Vagina (tissue), 2 donors: ENCODE measurements around the gene PDGFRA. TPM values are rescaled to one million over a fixed set of nuclear protein-coding genes. Genes with fewer than 3 reads are reported as not detected.

Experiments used
- DNase-seq, 2 donors: peaks; one replicate each; pipeline ENCODE4 v3.0.0-alpha.2; 2017; ENCODE audit errors: extremely low spot score in 2 of 2
- H3K27ac ChIP-seq: fragments of 200-600 bp; sonication (generic); one replicate; pipeline ENCODE4 v1.5.1; 2019
- H3K27me3 ChIP-seq: fragments of 200-600 bp; sonication (generic); one replicate; pipeline ENCODE4 v1.5.1; 2019
- H3K36me3 ChIP-seq, 2 donors: fragments of 200-600 bp; sonication (generic); one replicate each; pipeline ENCODE4 v1.5.1; 2017 to 2019
- H3K4me1 ChIP-seq: fragments of 200-600 bp; sonication (generic); one replicate; pipeline ENCODE4 v1.5.1; 2019
- H3K4me3 ChIP-seq, 2 donors: fragments of 200-600 bp; sonication (generic); 1 replicate in 1 of 2; 2 replicates in 1 of 2; pipeline ENCODE4 v1.5.1; 2016 to 2019
- H3K9me3 ChIP-seq: fragments of 200-600 bp; sonication (generic); one replicate; pipeline ENCODE4 v1.5.1; 2019
- CTCF ChIP-seq, 3 experiments: fragments of 450-650 bp in 2 of 3; fragments of 200-600 bp in 1 of 3; sonication (generic) in 1 of 3; IDR thresholded peaks; one replicate each; pipeline ENCODE4 v1.5.1; 2017 to 2019; ENCODE audit warnings: antibody characterized with exemption in 3 of 3, mild to moderate bottlenecking in 2 of 3, moderate library complexity in 2 of 3
- POLR2A ChIP-seq, 2 donors: fragments of 450-650 bp; IDR thresholded peaks; one replicate each; pipeline ENCODE4 v1.6.1; 2017; ENCODE audit warnings: antibody characterized with exemption in 2 of 2, mild to moderate bottlenecking in 2 of 2, moderate library complexity in 2 of 2
- POLR2AphosphoS5 ChIP-seq, 2 donors: sonication (generic); formaldehyde crosslinking; IDR thresholded peaks; one replicate each; pipeline ENCODE4 v1.9.0; 2017; ENCODE audit warnings: antibody characterized with exemption in 2 of 2, mild to moderate bottlenecking in 2 of 2, low read depth in 1 of 2; ENCODE audit not compliant: insufficient read depth in 1 of 2
- intact Hi-C: fragments of 100-400 bp; cut with DNase I; formaldehyde crosslinking; loops from one replicate; pipeline ENCODE4 v1.15.1; 2023
- total RNA-seq: library from RNA; depleted of rRNA; stranded (reverse); fragments of >200 nt; gene quantifications from one replicate; pipeline ENCODE4 v1.2.3, GENCODE V29; 2016

Gene PDGFRA
- total RNA-seq = 141 TPM

GRCh38 chr4:54228961-54229501 lies at the start of gene PDGFRA:
PDGFRA (plus strand) TSS chr4:54229293; CDS start chr4:54258769, 29,476 bp downstream.
- intact Hi-C loops = loop anchor here (10.0 kb wide), 1 partner anchor 1854 kb away; no protein-coding TSS in a partner anchor
- H3K36me3 ChIP-seq = no peaks in the 10 kb centered on the region
- DNase-seq = peak in 1 of 2 donors; percentile 94
- peak within 1 kb of the TSS; percentile 87 for H3K27ac ChIP-seq
- peak within 1 kb of the TSS; percentile 56 to 65 for H3K4me3 ChIP-seq
- no peaks in the 10 kb centered on the region for H3K9me3 ChIP-seq
- peaks cover 19% of the 10 kb centered on the region for H3K27me3 ChIP-seq
- peak in 1 of 2 donors; percentile 51 for TF ChIP-seq POLR2A (IDR thresholded peaks at IDR 0.05)
- no peak for TF ChIP-seq CTCF (IDR thresholded peaks at IDR 0.05)
- peaks cover 65% of the 10 kb centered on the region for H3K4me1 ChIP-seq

GRCh38 chr4:54184581-54184980 lies 44.5 kb upstream of the PDGFRA start:
- intact Hi-C loops = no loop called here
- TF ChIP-seq CTCF (IDR thresholded peaks at IDR 0.05) = no peak
- no peak for TF ChIP-seq POLR2AphosphoS5 (IDR thresholded peaks at IDR 0.05; ENCODE audit: insufficient read depth in 1 of 2, low read depth in 1 of 2)
- no peak for TF ChIP-seq POLR2A (IDR thresholded peaks at IDR 0.05)

GRCh38 chr4:54185044-54185780 lies 43.9 kb upstream of the PDGFRA start:
- TF ChIP-seq POLR2A (IDR thresholded peaks at IDR 0.05) (no peak), POLR2AphosphoS5 (IDR thresholded peaks at IDR 0.05; ENCODE audit: insufficient read depth in 1 of 2, low read depth in 1 of 2) (no peak), CTCF (IDR thresholded peaks at IDR 0.05) (no peak)
- Histone ChIP-seq H3K9me3 (no peaks in the 10 kb centered on the region), H3K27me3 (no peaks in the 10 kb centered on the region), H3K4me3 (no peak overlapping the region), H3K36me3 (no peaks in the 10 kb centered on the region), H3K4me1 (no peaks in the 10 kb centered on the region), H3K27ac (no peak overlapping the region)
- intact Hi-C loops = no loop called here
- no peak for DNase-seq

More at GRCh38 chr4:54184581-54184980, 44.5 kb upstream of the PDGFRA start:
- Histone ChIP-seq H3K9me3 (no peaks in the 10 kb centered on the region), H3K27ac (no peak overlapping the region), H3K4me1 (no peaks in the 10 kb centered on the region), H3K27me3 (no peaks in the 10 kb centered on the region), H3K36me3 (no peaks in the 10 kb centered on the region), H3K4me3 (no peak overlapping the region)
- no peak for DNase-seq

- TF ChIP-seq CTCF (IDR thresholded peaks at IDR 0.05) (no peak), POLR2A (IDR thresholded peaks at IDR 0.05) (no peak), POLR2AphosphoS5 (IDR thresholded peaks at IDR 0.05; ENCODE audit: insufficient read depth in 1 of 2, low read depth in 1 of 2) (no peak)
- intact Hi-C loops = no loop called here
- no peak for DNase-seq
- Histone ChIP-seq H3K36me3 (no peaks in the 10 kb centered on the region), H3K27ac (no peak overlapping the region), H3K4me1 (no peaks in the 10 kb centered on the region), H3K4me3 (no peak overlapping the region), H3K9me3 (no peaks in the 10 kb centered on the region), H3K27me3 (no peaks in the 10 kb centered on the region)
Observed at GRCh38 chr4:54185866-54186265, 43.2 kb upstream of the PDGFRA start.

- Histone ChIP-seq H3K36me3 (no peaks in the 10 kb centered on the region), H3K4me1 (no peaks in the 10 kb centered on the region), H3K27ac (no peak overlapping the region), H3K9me3 (no peaks in the 10 kb centered on the region), H3K4me3 (no peak overlapping the region), H3K27me3 (no peaks in the 10 kb centered on the region)
- no peak for TF ChIP-seq POLR2AphosphoS5 (IDR thresholded peaks at IDR 0.05; ENCODE audit: insufficient read depth in 1 of 2, low read depth in 1 of 2)
- no peak for TF ChIP-seq POLR2A (IDR thresholded peaks at IDR 0.05)
- intact Hi-C loops = no loop called here
- no peak for DNase-seq
Observed at GRCh38 chr4:54186371-54186770, 42.7 kb upstream of the PDGFRA start.
